Kidney epithelial cell (primary cell): ENCODE measurements around the gene LRRC70. TPM values are rescaled to one million over a fixed set of nuclear protein-coding genes. Genes with fewer than 3 reads are reported as not detected.

Source experiments
- DNase-seq: peaks from one replicate; pipeline ENCODE4 v3.0.0-alpha.2; 2010; ENCODE audit warnings: low read depth
- H3K27me3 ChIP-seq: 2 replicates; pipeline ENCODE4 v1.6.0; 2011; ENCODE audit warnings: low read length; ENCODE audit not compliant: control insufficient read depth, insufficient read depth
- H3K36me3 ChIP-seq: 2 replicates; pipeline ENCODE4 v1.5.1; 2011; ENCODE audit warnings: low read length; ENCODE audit not compliant: control insufficient read depth, insufficient read depth
- H3K4me3 ChIP-seq: 2 replicates; pipeline ENCODE4 v1.5.1; 2011; ENCODE audit warnings: low read depth, mild to moderate bottlenecking, control low read depth, low read length
- total RNA-seq: library from RNA; depleted of rRNA; stranded (reverse); fragments of >200 nt; gene quantifications from 2 replicates; pipeline ENCODE4 v1.2.3, GENCODE V29; 2015
- TF ChIP-seq, protein P1 (sequence below): IDR thresholded peaks from 2 replicates; pipeline ENCODE4 v1.5.1; 2011; ENCODE audit warnings: mild to moderate bottlenecking, moderate library complexity, low read length, control low read depth, inconsistent platforms; ENCODE audit not compliant: insufficient read depth, poor library complexity, severe bottlenecking

The LRRC70 gene
- total RNA-seq, 1 donor from 2014 or later, result 0.25 TPM

GRCh38 chr5:62608529-62609511 is 30.2 kb downstream of the LRRC70 start:
- no peaks in the 10 kb centered on the region for H3K27me3 ChIP-seq
- TF ChIP-seq, protein P1, sequence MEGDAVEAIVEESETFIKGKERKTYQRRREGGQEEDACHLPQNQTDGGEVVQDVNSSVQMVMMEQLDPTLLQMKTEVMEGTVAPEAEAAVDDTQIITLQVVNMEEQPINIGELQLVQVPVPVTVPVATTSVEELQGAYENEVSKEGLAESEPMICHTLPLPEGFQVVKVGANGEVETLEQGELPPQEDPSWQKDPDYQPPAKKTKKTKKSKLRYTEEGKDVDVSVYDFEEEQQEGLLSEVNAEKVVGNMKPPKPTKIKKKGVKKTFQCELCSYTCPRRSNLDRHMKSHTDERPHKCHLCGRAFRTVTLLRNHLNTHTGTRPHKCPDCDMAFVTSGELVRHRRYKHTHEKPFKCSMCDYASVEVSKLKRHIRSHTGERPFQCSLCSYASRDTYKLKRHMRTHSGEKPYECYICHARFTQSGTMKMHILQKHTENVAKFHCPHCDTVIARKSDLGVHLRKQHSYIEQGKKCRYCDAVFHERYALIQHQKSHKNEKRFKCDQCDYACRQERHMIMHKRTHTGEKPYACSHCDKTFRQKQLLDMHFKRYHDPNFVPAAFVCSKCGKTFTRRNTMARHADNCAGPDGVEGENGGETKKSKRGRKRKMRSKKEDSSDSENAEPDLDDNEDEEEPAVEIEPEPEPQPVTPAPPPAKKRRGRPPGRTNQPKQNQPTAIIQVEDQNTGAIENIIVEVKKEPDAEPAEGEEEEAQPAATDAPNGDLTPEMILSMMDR, result no peak
- no peak for DNase-seq

GRCh38 chr5:62614355-62614754 is 35.7 kb downstream of the LRRC70 start:
- TF ChIP-seq, protein P1, result no peak
- H3K4me3 ChIP-seq, result no peak overlapping the region
- DNase-seq, result no peak
- H3K27me3 ChIP-seq, result no peaks in the 10 kb centered on the region
- no peaks in the 10 kb centered on the region for H3K36me3 ChIP-seq

More at GRCh38 chr5:62608529-62609511, 30.2 kb downstream of the LRRC70 start:
- Histone ChIP-seq H3K36me3 (no peaks in the 10 kb centered on the region), H3K4me3 (no peak overlapping the region)

DNA sequence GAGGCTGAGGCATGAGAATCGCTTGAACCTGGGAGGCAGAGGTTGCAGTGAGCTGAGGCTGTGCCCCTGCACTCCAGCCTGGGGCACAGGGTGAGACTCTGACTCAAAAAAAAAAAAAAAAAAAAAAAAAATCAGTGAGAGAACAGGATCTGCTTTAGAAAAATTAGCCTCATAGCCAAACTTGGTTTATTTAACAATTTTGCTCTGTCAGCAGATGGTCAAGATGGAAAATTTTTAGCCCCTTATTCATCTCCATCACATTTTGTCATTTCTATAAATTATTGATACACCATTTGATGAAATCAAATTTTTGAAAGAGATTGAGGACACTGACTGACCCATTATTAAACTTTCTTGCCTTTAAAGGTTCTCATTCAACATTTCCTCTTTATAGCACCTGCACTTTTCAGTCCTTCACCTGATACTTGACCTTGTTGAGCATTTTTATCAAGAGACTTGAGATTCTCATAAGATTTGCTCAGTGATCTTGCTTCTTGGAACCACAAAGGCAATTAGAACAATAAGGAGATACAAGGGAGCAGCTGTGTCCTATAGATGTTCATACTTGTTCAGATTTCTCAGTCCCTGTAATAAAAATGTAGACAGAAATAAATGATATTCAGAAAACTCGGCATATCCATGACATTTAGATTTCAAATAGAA is 38.1 kb downstream of the LRRC70 start:
- H3K36me3 ChIP-seq, result no peaks in the 10 kb centered on the region
- TF ChIP-seq, protein P1, result no peak
- H3K27me3 ChIP-seq, result no peaks in the 10 kb centered on the region
- no peak overlapping the region for H3K4me3 ChIP-seq
- DNase-seq, result no peak

DNA sequence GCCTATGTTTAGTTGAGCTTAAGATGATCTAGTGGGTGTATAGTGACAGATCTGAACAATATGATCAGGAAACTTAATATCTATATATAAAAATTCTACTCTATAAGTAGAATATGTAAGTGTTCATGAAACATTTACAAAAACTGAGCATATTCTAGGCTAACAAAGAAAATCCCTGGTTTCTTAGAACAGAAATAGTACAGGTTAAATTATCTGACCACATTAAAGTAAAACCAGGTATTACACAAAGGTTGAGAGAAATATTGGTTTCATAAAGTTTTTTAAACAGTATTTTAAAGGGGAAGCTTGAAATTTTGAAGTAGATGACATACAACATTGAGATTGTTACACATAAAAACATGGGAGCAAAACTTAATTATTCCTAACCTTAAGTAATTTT is 39.3 kb downstream of the LRRC70 start:
- no peak for DNase-seq
- no peaks in the 10 kb centered on the region for H3K27me3 ChIP-seq
- H3K4me3 ChIP-seq, result no peak overlapping the region
- no peaks in the 10 kb centered on the region for H3K36me3 ChIP-seq
- TF ChIP-seq, protein P1, result no peak

DNA sequence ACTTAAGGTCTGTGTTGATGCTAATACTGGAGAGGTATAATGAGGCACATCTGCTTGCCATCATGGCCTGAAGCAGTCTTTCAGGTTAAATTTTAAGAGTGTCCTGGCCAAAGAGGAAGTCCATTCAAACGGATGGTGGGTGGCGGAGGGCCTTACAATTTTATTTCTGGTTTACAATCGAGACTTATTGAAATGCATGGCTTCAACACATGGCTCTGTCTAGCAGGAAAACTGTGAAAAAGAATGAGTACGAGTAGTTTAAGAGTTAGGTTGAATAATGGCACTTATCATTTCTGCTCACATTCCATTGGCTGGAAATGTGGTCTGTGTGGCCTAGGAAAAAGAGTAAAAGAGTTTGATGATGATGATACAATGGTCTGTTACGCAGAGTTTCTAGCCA is 42.1 kb downstream of the LRRC70 start:
- no peak for DNase-seq
- H3K36me3 ChIP-seq, result no peaks in the 10 kb centered on the region
- H3K4me3 ChIP-seq, result no peak overlapping the region
- TF ChIP-seq, protein P1, result no peak
- no peaks in the 10 kb centered on the region for H3K27me3 ChIP-seq
